IMR-90 (cell line): ENCODE results near the gene ARRB1.

ENCODE experiments used
- BHLHE40 ChIP-seq: fragments of 150-350 bp; IDR thresholded peaks from 2 replicates; pipeline ENCODE4 v1.6.1; 2016; ENCODE audit warnings: mild to moderate bottlenecking, low read depth, low read length
- CHD1 ChIP-seq: IDR thresholded peaks from 2 replicates; pipeline ENCODE4 v1.6.1; 2012; ENCODE audit warnings: low read depth, low read length, improper control_type of control experiment
- FOS ChIP-seq: fragments of 150-350 bp; IDR thresholded peaks from 2 replicates; pipeline ENCODE4 v1.6.1; 2016; ENCODE audit warnings: low read depth, low read length
- MAFK ChIP-seq: IDR thresholded peaks from 2 replicates; pipeline ENCODE4 v1.6.1; 2012; ENCODE audit warnings: low read depth, low read length, improper control_type of control experiment
- MXI1 ChIP-seq: IDR thresholded peaks from 2 replicates; pipeline ENCODE4 v1.6.1; 2012; ENCODE audit warnings: low read depth, mild to moderate bottlenecking, low read length, moderate library complexity, borderline replicate concordance
- NFE2L2 ChIP-seq: fragments of 150-350 bp; IDR thresholded peaks from 2 replicates; pipeline ENCODE4 v1.6.1; 2016; ENCODE audit warnings: low read depth, mild to moderate bottlenecking, low read length
- POLR2A ChIP-seq: IDR thresholded peaks from 2 replicates; pipeline ENCODE4 v1.6.1; 2012; ENCODE audit warnings: mild to moderate bottlenecking, low read depth, low read length
- RCOR1 ChIP-seq: IDR thresholded peaks from 2 replicates; pipeline ENCODE4 v1.6.1; 2012; ENCODE audit warnings: mild to moderate bottlenecking, low read length, improper control_type of control experiment; ENCODE audit not compliant: insufficient replicate concordance
- TF ChIP-seq, protein P1 (sequence below): conservative IDR thresholded peaks from 2 replicates; pipeline ENCODE4 v1.5.1; 2012; ENCODE audit warnings: mild to moderate bottlenecking, low read depth, low read length, improper control_type of control experiment

DNA sequence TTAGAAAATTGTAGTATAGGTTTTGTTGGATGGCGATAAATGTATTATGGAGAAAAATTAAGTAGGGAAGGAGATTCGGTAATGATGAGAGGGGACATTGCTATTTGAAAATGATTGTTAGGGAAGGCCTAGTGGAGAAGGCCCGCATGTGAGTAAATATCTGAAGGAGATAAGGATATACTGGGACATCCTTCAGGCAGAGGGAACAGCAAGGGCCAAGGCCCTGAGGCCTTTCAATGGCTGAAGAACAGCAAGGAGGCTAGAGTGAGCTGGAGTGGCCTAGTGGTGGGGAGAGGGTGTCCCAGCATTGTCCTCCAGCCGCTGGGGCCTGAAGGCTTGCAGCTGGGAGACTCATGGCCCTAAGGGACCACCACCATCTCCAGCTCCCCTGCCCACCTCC is 23.2 kb upstream of the ARRB1 start:
- TF ChIP-seq CHD1 (no peak), POLR2A (no peak), RCOR1 (no peak), BHLHE40 (no peak), FOS (no peak), NFE2L2 (no peak), MAFK (no peak), MXI1 (no peak)
- TF ChIP-seq, protein P1, sequence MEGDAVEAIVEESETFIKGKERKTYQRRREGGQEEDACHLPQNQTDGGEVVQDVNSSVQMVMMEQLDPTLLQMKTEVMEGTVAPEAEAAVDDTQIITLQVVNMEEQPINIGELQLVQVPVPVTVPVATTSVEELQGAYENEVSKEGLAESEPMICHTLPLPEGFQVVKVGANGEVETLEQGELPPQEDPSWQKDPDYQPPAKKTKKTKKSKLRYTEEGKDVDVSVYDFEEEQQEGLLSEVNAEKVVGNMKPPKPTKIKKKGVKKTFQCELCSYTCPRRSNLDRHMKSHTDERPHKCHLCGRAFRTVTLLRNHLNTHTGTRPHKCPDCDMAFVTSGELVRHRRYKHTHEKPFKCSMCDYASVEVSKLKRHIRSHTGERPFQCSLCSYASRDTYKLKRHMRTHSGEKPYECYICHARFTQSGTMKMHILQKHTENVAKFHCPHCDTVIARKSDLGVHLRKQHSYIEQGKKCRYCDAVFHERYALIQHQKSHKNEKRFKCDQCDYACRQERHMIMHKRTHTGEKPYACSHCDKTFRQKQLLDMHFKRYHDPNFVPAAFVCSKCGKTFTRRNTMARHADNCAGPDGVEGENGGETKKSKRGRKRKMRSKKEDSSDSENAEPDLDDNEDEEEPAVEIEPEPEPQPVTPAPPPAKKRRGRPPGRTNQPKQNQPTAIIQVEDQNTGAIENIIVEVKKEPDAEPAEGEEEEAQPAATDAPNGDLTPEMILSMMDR, result no peak
